Fibroblast of skin of left quadriceps (primary cell): Measurements from ENCODE around the gene CAMTA1.
"Not testable (repeated sequence)": the region's sequence is repeated elsewhere in the genome, so short reads cannot be mapped to it uniquely, and the experiment has no call there.

ENCODE experiments used
- DNase-seq, 2 experiments: peaks; one replicate each; pipeline ENCODE4 v3.0.0-alpha.2; 2013; ENCODE audit warnings: low read depth in 2 of 2

The CAMTA1 gene

GRCh38 chr1:7691576-7691975, 906.3 kb downstream of the CAMTA1 start:
- no peak for DNase-seq

GRCh38 chr1:7692005-7692404, 906.8 kb downstream of the CAMTA1 start:
- no peak for DNase-seq

- DNase-seq = not testable (repeated sequence)
Observed at GRCh38 chr1:7693037-7693436, 907.8 kb downstream of the CAMTA1 start.

- no peak for DNase-seq
Observed at GRCh38 chr1:7693662-7694061, 908.4 kb downstream of the CAMTA1 start.

GRCh38 chr1:7694600-7695496, 909.6 kb downstream of the CAMTA1 start:
- DNase-seq = no peak

GRCh38 chr1:7695497-7696117, 910.4 kb downstream of the CAMTA1 start:
- no peak for DNase-seq

- no peak for DNase-seq
Observed at GRCh38 chr1:7698641-7699040, 913.4 kb downstream of the CAMTA1 start.

- DNase-seq = no peak
Observed at GRCh38 chr1:7702365-7702764, 917.1 kb downstream of the CAMTA1 start.

GRCh38 chr1:7703321-7704213, 918.3 kb downstream of the CAMTA1 start:
- DNase-seq = no peak

- DNase-seq = peak; percentile 69
Observed at GRCh38 chr1:7704214-7705047, 919.2 kb downstream of the CAMTA1 start.

- no peak for DNase-seq
Observed at GRCh38 chr1:7705048-7705907, 920.0 kb downstream of the CAMTA1 start.

- no peak for DNase-seq
Observed at GRCh38 chr1:7705908-7706216, 920.6 kb downstream of the CAMTA1 start.

- peak; percentile 11 to 14 for DNase-seq
Observed at GRCh38 chr1:7707527-7707926, 922.3 kb downstream of the CAMTA1 start.

GRCh38 chr1:7708065-7708464, 922.8 kb downstream of the CAMTA1 start:
- DNase-seq = not testable (repeated sequence)

- no peak for DNase-seq
Observed at GRCh38 chr1:7710859-7711258, 925.6 kb downstream of the CAMTA1 start.

- DNase-seq = no peak
Observed at GRCh38 chr1:7712731-7713323, 927.6 kb downstream of the CAMTA1 start.

- DNase-seq = no peak
Observed at GRCh38 chr1:7716506-7716905, 931.3 kb downstream of the CAMTA1 start.

GRCh38 chr1:7717748-7718368, 932.6 kb downstream of the CAMTA1 start:
- DNase-seq = no peak

GRCh38 chr1:7719468-7720094, 934.3 kb downstream of the CAMTA1 start:
- no peak for DNase-seq
